ENCODE results near the gene TNFSF9. TPM values are rescaled to one million over a fixed set of nuclear protein-coding genes. Genes with fewer than 3 reads are reported as not detected.
"Not testable (repeated sequence)": the region's sequence is repeated elsewhere in the genome, so short reads cannot be mapped to it uniquely, and the experiment has no call there.

Gene TNFSF9
- total RNA-seq, 2 experiments from 2014 or later = 5.1 to 6.3 TPM

- CTCF ChIA-PET = no interaction called here
- POLR2A ChIA-PET = no interaction called here
Observed at GRCh38 chr19:6527893-6528543, 2.8 kb upstream of the TNFSF9 start.

- ChIA-PET POLR2A (no interaction called here), CTCF (no interaction called here)
Observed at GRCh38 chr19:6528544-6529121, 2.2 kb upstream of the TNFSF9 start.

- POLR2A ChIA-PET = no interaction called here
- CTCF ChIA-PET = no interaction called here
Observed at GRCh38 chr19:6529351-6529750, 1.5 kb upstream of the TNFSF9 start.

GRCh38 chr19:6529937-6530385 lies 865 bp upstream of the TNFSF9 start:
- POLR2A ChIA-PET = interaction anchor here (1.2 kb wide), 1 partner anchor 8 kb away, joined by 5 read pairs; no protein-coding TSS in a partner anchor
- CTCF ChIA-PET = interaction anchor here (1.2 to 1.4 kb wide), 2 partner anchors 243 to 334 kb away, joined by 3 to 5 read pairs; partner anchors contain the start of gene VAV1

GRCh38 chr19:6531163-6531955 lies 533 bp downstream of the TNFSF9 start:
- ChIA-PET POLR2A (interaction anchor here (0.6 to 1.2 kb wide), 2 partner anchors 9 to 40 kb away, joined by 3 to 5 read pairs; no protein-coding TSS in a partner anchor), CTCF (interaction anchor here (0.9 to 1.8 kb wide), 5 partner anchors 9 to 332 kb away, joined by 3 to 6 read pairs (median 5); partner anchors contain the start of gene VAV1)

- CTCF ChIA-PET = interaction anchor here (1.8 kb wide), 1 partner anchor 15 kb away, joined by 6 read pairs; no protein-coding TSS in a partner anchor
- POLR2A ChIA-PET = no interaction called here
Observed at GRCh38 chr19:6531956-6532243, 1.1 kb downstream of the TNFSF9 start.

GRCh38 chr19:6532244-6532999 lies 1.6 kb downstream of the TNFSF9 start:
- ChIA-PET CTCF (interaction anchor here (1.8 kb wide), 1 partner anchor 16 kb away, joined by 6 read pairs; no protein-coding TSS in a partner anchor), POLR2A (interaction anchor here (0.5 to 1.0 kb wide), 2 partner anchors 16 to 82 kb away, joined by 3 to 4 read pairs; no protein-coding TSS in a partner anchor)

GRCh38 chr19:6533000-6533328 lies 2.1 kb downstream of the TNFSF9 start:
- ChIA-PET CTCF (interaction anchor here (1.8 kb wide), 1 partner anchor 16 kb away, joined by 6 read pairs; no protein-coding TSS in a partner anchor), POLR2A (interaction anchor here (0.5 to 1.0 kb wide), 2 partner anchors 16 to 82 kb away, joined by 3 to 4 read pairs; no protein-coding TSS in a partner anchor)

- ChIA-PET POLR2A (interaction anchor here (0.6 kb wide), 1 partner anchor 123 kb away, joined by 4 read pairs; no protein-coding TSS in a partner anchor), CTCF (no interaction called here)
Observed at GRCh38 chr19:6533746-6534418, 3.1 kb downstream of the TNFSF9 start.

- CTCF ChIA-PET = no interaction called here
- POLR2A ChIA-PET = no interaction called here
Observed at GRCh38 chr19:6534451-6535093, 3.7 kb downstream of the TNFSF9 start.

GRCh38 chr19:6535558-6536137 lies 4.8 kb downstream of the TNFSF9 start:
- ChIA-PET CTCF (interaction anchor here (0.6 to 2.3 kb wide), 5 partner anchors 16 to 308 kb away, joined by 3 to 8 read pairs (median 4); no protein-coding TSS in a partner anchor), POLR2A (no interaction called here)

- CTCF ChIA-PET = interaction anchor here (1.1 kb wide), 1 partner anchor 11 kb away, joined by 3 read pairs; no protein-coding TSS in a partner anchor
- POLR2A ChIA-PET = interaction anchor here (0.6 kb wide), 1 partner anchor 17 kb away, joined by 3 read pairs; no protein-coding TSS in a partner anchor
Observed at GRCh38 chr19:6539514-6539913, 8.7 kb downstream of the TNFSF9 start.

- POLR2A ChIA-PET = interaction anchor here (0.6 kb wide), 1 partner anchor 62 kb away, joined by 6 read pairs; no protein-coding TSS in a partner anchor
- CTCF ChIA-PET = interaction anchor here (0.6 to 0.9 kb wide), 4 partner anchors 39 to 432 kb away, joined by 3 to 4 read pairs (median 4); no protein-coding TSS in a partner anchor
Observed at GRCh38 chr19:6540918-6541689, 10.3 kb downstream of the TNFSF9 start.

GRCh38 chr19:6543866-6544347 lies 13.1 kb downstream of the TNFSF9 start:
- CTCF ChIA-PET = no interaction called here

GRCh38 chr19:6550679-6551078 lies 19.9 kb downstream of the TNFSF9 start:
- POLR2A ChIA-PET = not testable (repeated sequence)

More at GRCh38 chr19:6543866-6544347, 13.1 kb downstream of the TNFSF9 start:
- POLR2A ChIA-PET = no interaction called here

GRCh38 chr19:6551091-6551490 lies 20.3 kb downstream of the TNFSF9 start:
- ChIA-PET POLR2A (no interaction called here), CTCF (interaction anchor here (0.8 to 1.1 kb wide), 3 partner anchors 11 to 113 kb away, joined by 3 read pairs; no protein-coding TSS in a partner anchor)

More at GRCh38 chr19:6550679-6551078, 19.9 kb downstream of the TNFSF9 start:
- CTCF ChIA-PET = interaction anchor here (0.5 to 1.1 kb wide), 2 partner anchors 11 to 33 kb away, joined by 3 read pairs; no protein-coding TSS in a partner anchor

All from activated CD8-positive, alpha-beta memory T cell treated with anti-CD3 and anti-CD28 coated beads for 36 hours (primary cell).